B cell (primary cell): ENCODE data around the gene CNKSR2. TPM values are rescaled to one million over a fixed set of nuclear protein-coding genes. Genes with fewer than 3 reads are reported as not detected.

Source experiments
- ATAC-seq: fragments of 200-7000 bp; cut with Tn5 transposase; one replicate; pipeline ENCODE4 v1.10.0; 2021; ENCODE audit warnings: low read depth, mild to moderate bottlenecking, moderate number of reproducible peaks, moderate library complexity
- CTCF ChIA-PET: fragments of 350-600 bp; sonication (Branson Sonifier 250); formaldehyde crosslinking; loops from one replicate; lab custom pipeline; 2021; ENCODE audit warnings: antibody characterized with exemption, inconsistent platforms; lab: Charles Lee
- POLR2A ChIA-PET: fragments of 350-600 bp; sonication (Branson Sonifier 250); formaldehyde crosslinking; loops from one replicate; lab custom pipeline; 2021; ENCODE audit warnings: antibody characterized with exemption; lab: Charles Lee
- DNase-seq: peaks from one replicate; pipeline ENCODE4 v3.0.0; 2013
- H2AFZ ChIP-seq: 2 replicates; pipeline ENCODE4 v1.6.1; 2012; ENCODE audit warnings: mild to moderate bottlenecking, low read depth, low read length; ENCODE audit not compliant: insufficient read depth, poor library complexity, severe bottlenecking
- H3K27ac ChIP-seq, 2 donors: 1 replicate in 1 of 2; 2 replicates in 1 of 2; pipeline ENCODE4 v1.5.1; 2012 to 2013; ENCODE audit warnings: low read length in 2 of 2, mild to moderate bottlenecking in 2 of 2, moderate library complexity in 1 of 2
- H3K27me3 ChIP-seq, 4 experiments: fragments of 200-600 bp in 1 of 4; sonication (generic) in 1 of 4; replicated peaks in 1 of 4; 1 replicate in 2 of 4; 2 replicates in 2 of 4; pipeline versions ENCODE4 v1.6.1 to v1.7.0; 2013 to 2016; ENCODE audit warnings: low read length in 3 of 4, mild to moderate bottlenecking in 2 of 4, mixed read lengths in 1 of 4, moderate library complexity in 1 of 4; ENCODE audit not compliant: insufficient read depth in 4 of 4, control insufficient read depth in 3 of 4; ENCODE audit errors: control extremely low read depth in 1 of 4
- H3K36me3 ChIP-seq, 2 experiments: replicated peaks in 1 of 2; 1 replicate in 1 of 2; 2 replicates in 1 of 2; pipeline versions ENCODE4 v1.6.1 to v1.7.1; 2013; ENCODE audit warnings: low read length in 1 of 2; ENCODE audit not compliant: insufficient read depth in 2 of 2, control insufficient read depth in 1 of 2; ENCODE audit errors: control extremely low read depth in 1 of 2, extremely low read depth in 1 of 2
- H3K4me1 ChIP-seq, 2 donors: fragments of 200-600 bp in 1 of 2; sonication (generic) in 1 of 2; 1 replicate in 1 of 2; 2 replicates in 1 of 2; pipeline versions ENCODE4 v1.5.1 to v1.6.1; 2013 to 2017; ENCODE audit warnings: low read length in 2 of 2; ENCODE audit not compliant: control insufficient read depth in 2 of 2, insufficient read depth in 2 of 2
- H3K4me2 ChIP-seq: replicated peaks from 2 replicates; pipeline ENCODE3; 2012; ENCODE audit warnings: mild to moderate bottlenecking, low read depth, low read length; ENCODE audit not compliant: poor library complexity, severe bottlenecking
- H3K4me3 ChIP-seq, 5 experiments: fragments of 200-600 bp in 1 of 5; sonication (generic) in 1 of 5; 1 replicate in 3 of 5; 2 replicates in 2 of 5; pipeline versions ENCODE4 v1.5.1 to v1.7.0; 2011 to 2016; ENCODE audit warnings: low read length in 4 of 5, mild to moderate bottlenecking in 4 of 5, low read depth in 2 of 5, control low read depth in 1 of 5, moderate library complexity in 1 of 5; ENCODE audit not compliant: insufficient read depth in 1 of 5; ENCODE audit errors: control extremely low read depth in 1 of 5, extremely low read depth in 1 of 5
- H3K79me2 ChIP-seq: fragments of 200-600 bp; sonication (generic); one replicate; pipeline ENCODE4 v1.6.0; 2016; ENCODE audit warnings: low read length; ENCODE audit not compliant: control insufficient read depth, insufficient read depth
- H3K9ac ChIP-seq: fragments of 200-600 bp; sonication (generic); 2 replicates; pipeline ENCODE4 v1.6.1; 2017; ENCODE audit warnings: mild to moderate bottlenecking, low read length, moderate library complexity
- H3K9me3 ChIP-seq, 3 donors: one replicate each; pipeline versions ENCODE4 v1.6.1 to v1.7.1; 2013; ENCODE audit warnings: low read length in 2 of 3; ENCODE audit not compliant: control insufficient read depth in 2 of 3, insufficient read depth in 1 of 3; ENCODE audit errors: control extremely low read depth in 1 of 3
- H4K20me1 ChIP-seq: 2 replicates; pipeline ENCODE4 v1.6.0; 2012; ENCODE audit warnings: mild to moderate bottlenecking, low read length; ENCODE audit not compliant: insufficient read depth, control insufficient read depth, poor library complexity, severe bottlenecking
- H3K27ac Mint-ChIP-seq: one replicate; pipeline ENCODE4 v1.8.0; 2021; ENCODE audit warnings: mixed read lengths
- H3K27me3 Mint-ChIP-seq: one replicate; pipeline ENCODE4 v1.8.0; 2021; ENCODE audit warnings: mixed read lengths
- H3K4me1 Mint-ChIP-seq: one replicate; pipeline ENCODE4 v1.8.0; 2021; ENCODE audit warnings: mixed read lengths
- H3K4me3 Mint-ChIP-seq: one replicate; pipeline ENCODE4 v1.8.0; 2021; ENCODE audit warnings: mixed read lengths
- H3K9me3 Mint-ChIP-seq: one replicate; pipeline ENCODE4 v1.8.0; 2022; ENCODE audit warnings: mixed read lengths; ENCODE audit not compliant: insufficient read depth
- EZH2 ChIP-seq: IDR thresholded peaks from 2 replicates; pipeline ENCODE4 v1.6.1; 2012; ENCODE audit warnings: borderline replicate concordance, low read depth, mild to moderate bottlenecking, moderate library complexity, low read length; ENCODE audit not compliant: insufficient read depth, poor library complexity, severe bottlenecking
- WGBS: methylation state at CpG from one replicate; pipeline ENCODE4 v1.1.5; 2013; ENCODE audit warnings: missing lambda C conversion rate; ENCODE audit not compliant: insufficient coverage; 5-methylcytosine and 5-hydroxymethylcytosine counted together
- intact Hi-C: fragments of 100-400 bp; cut with micrococcal nuclease; formaldehyde crosslinking; loops from one replicate; pipeline ENCODE4 v1.10.0; 2022
- polyA plus RNA-seq: library from polyadenylated mRNA; depleted of rRNA; stranded (reverse); fragments of >200 nt; gene quantifications from 2 replicates; pipeline ENCODE4 v1.2.3, GENCODE V29; 2012
- total RNA-seq, 2 donors: library from RNA; stranded (reverse); fragments of 120-200 nt in 1 of 2; gene quantifications; 1 replicate in 1 of 2; 2 replicates in 1 of 2; pipeline versions ENCODE4 v1.2.3 to v1.2.4, GENCODE V29; 2013 to 2022
- TF ChIP-seq, protein P1 (sequence below): fragments of 200-600 bp; IDR thresholded peaks from one replicate; pipeline ENCODE4 v1.8.0; 2022; ENCODE audit warnings: antibody characterized with exemption, mild to moderate bottlenecking

Gene CNKSR2
- total and polyA plus RNA-seq, 2 donors (not counting 1 experiment from before 2014, with no cell fraction given): 11.5 to 18.8 TPM

DNA sequence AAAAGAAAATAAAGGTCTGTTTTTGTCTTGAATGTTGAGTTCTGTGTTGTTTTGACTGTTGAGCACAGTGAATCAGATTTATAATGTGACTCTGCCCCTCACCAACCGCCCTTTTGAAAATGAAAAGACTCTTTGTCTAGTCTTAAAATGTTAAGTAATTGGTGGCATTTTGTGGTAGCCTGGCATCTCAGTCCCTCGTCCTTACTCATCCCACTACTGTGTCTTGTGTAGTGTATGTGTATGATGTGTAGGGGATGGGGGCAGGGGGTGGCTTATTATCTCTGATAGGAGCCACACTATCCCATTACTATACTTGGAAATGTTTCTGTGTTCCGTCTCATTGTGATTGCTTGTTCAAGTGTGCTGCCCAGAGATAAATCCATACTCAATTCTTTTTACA is 271.7 kb downstream of the CNKSR2 start:
- H3K27me3 Mint-ChIP-seq: no peaks in the 10 kb centered on the region
- intact Hi-C loops: no loop called here
- WGBS: no CpG with 5 or more reads among the region's 3 CpGs
- no peak overlapping the region for H3K27ac Mint-ChIP-seq
- Histone ChIP-seq H3K36me3 (no peaks in the 10 kb centered on the region), H3K4me1 (no peaks in the 10 kb centered on the region), H3K79me2 (no peaks in the 10 kb centered on the region), H3K9me3 (no peaks in the 10 kb centered on the region), H3K4me2 (no peak overlapping the region), H3K9ac (no peak overlapping the region), H2AFZ (no peak overlapping the region), H3K4me3 (no peak overlapping the region), H3K27me3 (no peaks in the 10 kb centered on the region), H4K20me1 (no peaks in the 10 kb centered on the region), H3K27ac (no peak overlapping the region)
- DNase-seq (no peak), ATAC-seq (no peak)
- no peaks in the 10 kb centered on the region for H3K9me3 Mint-ChIP-seq
- CTCF ChIA-PET: no interaction called here
- no peak for TF ChIP-seq EZH2
- TF ChIP-seq, protein P1, sequence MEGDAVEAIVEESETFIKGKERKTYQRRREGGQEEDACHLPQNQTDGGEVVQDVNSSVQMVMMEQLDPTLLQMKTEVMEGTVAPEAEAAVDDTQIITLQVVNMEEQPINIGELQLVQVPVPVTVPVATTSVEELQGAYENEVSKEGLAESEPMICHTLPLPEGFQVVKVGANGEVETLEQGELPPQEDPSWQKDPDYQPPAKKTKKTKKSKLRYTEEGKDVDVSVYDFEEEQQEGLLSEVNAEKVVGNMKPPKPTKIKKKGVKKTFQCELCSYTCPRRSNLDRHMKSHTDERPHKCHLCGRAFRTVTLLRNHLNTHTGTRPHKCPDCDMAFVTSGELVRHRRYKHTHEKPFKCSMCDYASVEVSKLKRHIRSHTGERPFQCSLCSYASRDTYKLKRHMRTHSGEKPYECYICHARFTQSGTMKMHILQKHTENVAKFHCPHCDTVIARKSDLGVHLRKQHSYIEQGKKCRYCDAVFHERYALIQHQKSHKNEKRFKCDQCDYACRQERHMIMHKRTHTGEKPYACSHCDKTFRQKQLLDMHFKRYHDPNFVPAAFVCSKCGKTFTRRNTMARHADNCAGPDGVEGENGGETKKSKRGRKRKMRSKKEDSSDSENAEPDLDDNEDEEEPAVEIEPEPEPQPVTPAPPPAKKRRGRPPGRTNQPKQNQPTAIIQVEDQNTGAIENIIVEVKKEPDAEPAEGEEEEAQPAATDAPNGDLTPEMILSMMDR: no peak
- POLR2A ChIA-PET: no interaction called here
- no peaks in the 10 kb centered on the region for H3K4me1 Mint-ChIP-seq
- no peak overlapping the region for H3K4me3 Mint-ChIP-seq

DNA sequence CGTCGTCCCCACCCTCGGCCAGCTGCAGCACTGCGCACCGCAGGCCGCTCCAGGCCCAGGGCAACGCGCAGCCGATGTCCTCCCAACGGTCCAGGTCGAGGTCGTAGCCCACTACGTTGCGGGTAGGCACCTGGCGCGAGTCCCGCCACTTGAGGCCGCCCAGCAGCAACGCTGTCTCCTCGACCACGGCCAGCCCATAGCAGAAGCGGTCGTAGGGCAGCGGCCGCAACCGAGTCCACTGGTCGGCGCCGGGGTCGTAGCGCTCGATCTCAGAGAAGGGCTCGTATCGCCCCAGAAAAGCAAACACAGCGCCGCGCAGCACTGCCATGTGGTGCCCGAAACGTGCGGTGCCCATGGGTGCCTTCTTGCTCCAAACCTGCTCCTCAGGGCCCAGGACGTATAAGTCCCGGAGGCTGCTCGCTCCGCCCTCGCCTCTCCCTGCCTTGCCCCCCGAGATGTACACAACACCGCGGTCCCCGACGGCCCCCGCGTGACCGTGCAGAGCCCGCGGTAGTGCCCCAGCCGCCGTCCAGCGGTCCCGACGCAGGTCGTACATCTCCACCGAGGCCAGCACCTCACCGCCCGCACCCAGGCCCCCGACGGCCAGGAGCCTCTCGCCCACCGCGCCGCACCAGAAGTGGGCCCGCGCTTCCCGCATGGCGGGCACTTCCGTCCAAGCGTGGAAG is 281.8 kb downstream of the CNKSR2 start:
- DNase-seq: peak; percentile 24
- Histone ChIP-seq H3K36me3 (no peaks in the 10 kb centered on the region), H3K9ac (peak overlapping the region; percentile 32), H3K27ac (no peak overlapping the region), H2AFZ (peak overlapping the region; percentile 38), H3K79me2 (no peaks in the 10 kb centered on the region), H4K20me1 (no peaks in the 10 kb centered on the region), H3K9me3 (peaks cover 0 to 24% (median 0%) of the 10 kb centered on the region in 3 donors), H3K4me1 (peaks cover 0 to 16% of the 10 kb centered on the region in 2 donors), H3K4me3 (peak overlapping the region in 4 of 5 experiments; percentile 9 to 43 (median 25)), H3K27me3 (peaks cover 0 to 20% (median under 1%) of the 10 kb centered on the region in 4 experiments), H3K4me2 (peak overlapping the region; percentile 65)
- H3K9me3 Mint-ChIP-seq: no peaks in the 10 kb centered on the region
- ATAC-seq: no peak
- peaks cover 6% of the 10 kb centered on the region for H3K27me3 Mint-ChIP-seq
- no peak for TF ChIP-seq EZH2
- TF ChIP-seq, protein P1: no peak
- POLR2A ChIA-PET: no interaction called here
- peaks cover 16% of the 10 kb centered on the region for H3K4me1 Mint-ChIP-seq
- H3K4me3 Mint-ChIP-seq: peak overlapping the region; percentile 69
- CTCF ChIA-PET: no interaction called here
- WGBS: 19% methylated on average over 62 of the region's 76 CpGs
- intact Hi-C loops: no loop called here
- H3K27ac Mint-ChIP-seq: peak overlapping the region; percentile 15
